AG08396 (cell line): ENCODE results near the gene NRL.

Experiments
- DNase-seq: peaks from one replicate; pipeline ENCODE4 v3.0.0; 2012; ENCODE audit warnings: low spot score, mixed read lengths

NRL gene

DNA sequence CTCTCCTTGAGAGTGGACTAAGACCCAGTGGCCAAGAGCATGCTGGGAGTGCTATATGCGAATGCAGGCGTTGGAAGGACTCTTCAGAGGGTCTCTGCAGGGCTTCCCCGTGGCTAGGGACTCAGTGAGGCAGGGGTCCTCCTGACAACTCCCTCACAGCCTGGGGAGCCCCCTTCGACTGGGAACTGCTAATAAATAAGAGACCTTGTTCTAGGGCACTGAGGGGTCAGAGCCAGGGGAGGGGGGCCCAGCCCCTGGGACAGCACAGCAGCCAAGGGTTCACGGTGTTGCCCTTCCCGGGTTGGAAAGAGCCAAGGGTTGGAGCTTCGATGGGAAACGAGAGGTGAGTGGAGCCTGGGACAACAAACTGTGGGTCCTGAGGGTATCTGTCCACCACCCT lies 49.3 kb downstream of the NRL start:
- no peak for DNase-seq

GRCh38 chr14:24064856-24065255 lies 49.9 kb downstream of the NRL start:
- no peak for DNase-seq

DNA sequence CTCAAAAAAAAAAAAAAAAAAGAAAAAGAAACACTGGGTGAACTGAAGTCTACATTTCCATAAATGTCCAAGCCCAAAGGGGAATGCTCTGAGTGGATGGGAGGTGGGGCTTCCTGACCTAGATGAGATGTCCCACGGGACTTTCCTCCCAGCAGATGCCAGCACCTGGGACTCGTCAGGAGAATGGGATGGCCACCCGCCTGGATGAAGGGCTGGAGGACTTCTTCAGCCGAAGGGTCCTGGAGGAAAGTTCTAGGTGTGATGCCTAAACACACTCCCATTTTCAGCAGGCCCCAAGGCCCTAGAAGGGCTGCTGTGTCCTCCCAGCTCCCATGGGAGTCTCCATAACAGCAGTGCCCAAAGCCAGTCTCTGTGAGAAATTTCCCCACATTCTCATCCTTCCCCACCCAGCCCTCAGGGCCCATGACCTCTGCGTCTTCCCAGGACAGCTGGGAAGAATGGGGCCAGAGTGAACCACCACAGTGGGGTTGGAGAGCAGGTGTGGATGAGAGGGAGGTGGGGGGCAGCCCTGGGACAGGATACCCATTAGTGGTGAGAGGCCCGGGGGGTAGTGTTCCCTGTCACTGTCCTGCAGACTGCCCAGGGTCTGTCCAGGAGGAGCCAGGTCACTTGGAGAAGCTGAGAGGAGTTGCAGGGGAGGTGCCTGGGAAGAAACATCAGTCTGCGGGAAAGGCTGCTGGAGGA lies 50.5 kb downstream of the NRL start:
- DNase-seq: no peak

DNA sequence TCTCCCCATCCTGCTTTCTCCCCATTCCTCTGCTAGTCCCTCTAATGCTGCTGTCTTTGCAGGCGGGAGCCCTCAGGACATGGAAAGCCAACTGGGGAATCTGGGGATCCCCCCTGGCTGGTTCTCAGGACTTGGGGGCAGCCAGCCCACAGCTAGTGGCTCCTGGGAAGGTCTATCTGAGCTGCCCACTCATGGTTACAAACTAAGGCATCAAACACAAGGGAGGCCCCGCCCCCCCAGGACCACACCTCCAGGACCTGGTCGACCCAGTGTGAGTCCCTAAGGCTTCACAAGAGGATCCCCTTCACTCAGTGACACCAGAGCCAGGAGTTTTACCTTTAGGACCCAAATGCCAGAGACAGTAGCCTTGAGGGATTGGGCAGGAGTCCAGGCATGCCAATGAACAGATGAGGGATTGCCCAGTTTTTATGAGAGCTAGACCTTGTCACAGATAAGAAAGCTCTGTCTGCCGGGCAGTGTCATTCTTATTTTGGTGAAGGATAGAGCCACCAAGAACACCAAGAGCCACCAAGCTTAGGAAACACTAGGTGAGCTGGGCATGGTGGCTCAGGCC lies 51.4 kb downstream of the NRL start:
- no peak for DNase-seq

DNA sequence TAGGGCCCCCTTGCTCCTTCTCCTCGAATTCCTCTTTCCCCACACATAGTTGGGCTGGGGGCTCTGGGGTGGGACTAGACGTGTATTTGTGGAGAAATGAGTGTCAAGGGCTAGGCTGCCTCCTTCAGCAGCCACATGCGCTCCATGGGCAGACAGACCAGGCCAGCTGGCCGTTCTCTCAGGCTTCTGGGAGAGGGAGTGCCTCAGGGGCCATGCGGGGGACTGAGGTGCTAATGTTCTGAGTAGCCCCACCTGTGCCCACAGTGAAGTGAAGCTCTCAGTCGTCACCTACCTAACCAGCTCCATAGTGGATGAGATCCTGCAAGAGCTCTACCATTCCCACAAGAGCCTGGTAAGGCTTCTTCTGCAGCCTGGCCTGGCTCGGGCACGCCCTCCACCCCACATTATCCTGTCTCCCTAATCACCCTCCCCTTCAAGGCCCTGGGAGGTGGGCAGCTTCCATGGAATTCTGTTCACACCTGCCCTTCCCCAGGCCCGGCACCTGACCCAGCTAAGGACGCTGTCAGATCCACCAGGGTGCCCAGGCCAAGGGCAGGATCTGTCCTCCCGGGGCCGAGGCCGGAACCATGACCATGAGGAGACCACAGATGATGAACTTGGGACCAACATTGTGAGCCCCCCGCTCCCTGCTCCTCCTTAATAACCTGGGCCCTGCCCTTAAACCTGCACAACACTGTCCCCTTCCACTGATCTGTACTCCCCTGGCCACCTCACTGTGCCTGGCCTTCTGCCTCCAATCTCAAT lies 52.4 kb downstream of the NRL start:
- no peak for DNase-seq

- no peak for DNase-seq
Observed at GRCh38 chr14:24060984-24061913, 53.5 kb downstream of the NRL start.

- no peak for DNase-seq
Observed at GRCh38 chr14:24060443-24060842, 54.3 kb downstream of the NRL start.

- DNase-seq: no peak
Observed at GRCh38 chr14:24059841-24060388, 54.8 kb downstream of the NRL start.

GRCh38 chr14:24058951-24059475 lies 55.7 kb downstream of the NRL start:
- no peak for DNase-seq

DNA sequence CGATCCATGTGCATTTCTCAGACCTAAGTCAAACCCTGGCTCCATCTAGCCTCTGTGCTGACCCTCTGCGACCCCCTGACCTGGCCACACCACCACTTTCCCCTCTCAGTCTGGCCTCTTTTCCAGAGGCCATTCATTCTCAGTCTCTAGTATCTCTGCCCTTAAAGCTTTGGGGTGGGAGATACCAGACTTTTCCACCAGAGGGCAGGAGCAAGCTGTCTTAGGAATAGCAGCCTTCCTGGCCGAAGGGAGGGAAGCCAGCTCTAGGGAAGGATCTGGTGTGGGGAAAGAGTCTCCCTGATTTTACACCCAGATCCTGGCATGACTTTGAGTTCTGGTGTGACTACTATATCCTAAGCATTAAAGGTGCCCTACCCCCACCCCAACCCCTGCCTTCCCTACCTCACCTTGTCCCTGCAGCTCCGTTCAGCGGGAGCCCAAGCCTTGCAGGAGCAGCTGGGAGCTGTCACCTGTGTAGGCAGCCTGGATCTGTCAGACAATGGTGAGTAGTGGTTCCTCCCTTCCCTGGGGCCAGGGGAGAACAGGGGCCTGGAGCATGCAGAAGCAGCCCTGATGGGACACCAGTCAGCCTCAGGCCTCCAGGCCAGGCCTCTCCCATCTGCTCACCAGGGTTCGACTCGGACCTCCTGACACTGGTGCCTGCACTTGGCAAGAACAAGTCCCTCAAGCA lies 56.3 kb downstream of the NRL start:
- peak; percentile 80 for DNase-seq

DNA sequence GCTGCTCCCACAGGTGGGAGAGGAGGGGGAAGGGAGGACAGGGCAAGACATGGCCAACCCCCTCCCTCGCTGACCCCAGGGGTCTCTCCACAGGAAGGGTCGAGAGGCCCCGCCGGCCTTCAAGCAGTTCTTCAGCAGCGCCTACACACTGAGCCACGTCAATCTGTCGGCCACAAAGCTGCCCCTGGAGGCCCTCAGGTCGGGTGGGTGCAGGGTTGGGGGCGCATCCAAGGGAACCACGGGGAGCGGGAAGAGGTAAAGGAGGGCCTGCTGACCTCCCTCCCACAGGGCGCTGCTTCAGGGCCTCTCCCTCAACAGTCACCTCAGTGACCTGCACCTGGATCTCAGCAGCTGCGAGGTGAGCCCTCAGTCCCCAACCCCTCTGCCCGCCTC lies 56.9 kb downstream of the NRL start:
- no peak for DNase-seq

DNA sequence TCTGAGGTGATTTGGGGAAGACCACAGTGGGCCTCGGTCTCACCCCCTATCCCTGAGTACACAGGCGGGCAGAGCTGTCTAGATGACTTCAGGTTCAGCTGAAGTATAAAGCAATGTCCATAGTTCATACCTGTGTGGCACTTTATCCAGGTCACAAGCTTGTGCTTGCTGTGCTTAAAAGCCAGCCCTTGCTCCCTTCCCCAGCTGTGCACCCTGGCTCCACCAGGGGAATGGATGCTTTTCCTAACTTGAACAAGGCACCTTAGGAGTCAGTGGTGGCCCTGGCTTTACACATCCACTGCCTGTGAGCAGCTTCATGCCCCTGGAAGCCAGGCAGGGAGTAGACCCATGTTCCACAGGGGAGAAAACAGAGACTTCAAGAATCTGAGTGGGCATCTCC lies 57.5 kb downstream of the NRL start:
- no peak for DNase-seq

GRCh38 chr14:24056800-24057184 lies 58.0 kb downstream of the NRL start:
- DNase-seq: no peak

- no peak for DNase-seq
Observed at GRCh38 chr14:24055971-24056799, 58.6 kb downstream of the NRL start.

- no peak for DNase-seq
Observed at GRCh38 chr14:24054646-24055045, 60.1 kb downstream of the NRL start.

- no peak for DNase-seq
Observed at GRCh38 chr14:24054324-24054641, 60.5 kb downstream of the NRL start.

DNA sequence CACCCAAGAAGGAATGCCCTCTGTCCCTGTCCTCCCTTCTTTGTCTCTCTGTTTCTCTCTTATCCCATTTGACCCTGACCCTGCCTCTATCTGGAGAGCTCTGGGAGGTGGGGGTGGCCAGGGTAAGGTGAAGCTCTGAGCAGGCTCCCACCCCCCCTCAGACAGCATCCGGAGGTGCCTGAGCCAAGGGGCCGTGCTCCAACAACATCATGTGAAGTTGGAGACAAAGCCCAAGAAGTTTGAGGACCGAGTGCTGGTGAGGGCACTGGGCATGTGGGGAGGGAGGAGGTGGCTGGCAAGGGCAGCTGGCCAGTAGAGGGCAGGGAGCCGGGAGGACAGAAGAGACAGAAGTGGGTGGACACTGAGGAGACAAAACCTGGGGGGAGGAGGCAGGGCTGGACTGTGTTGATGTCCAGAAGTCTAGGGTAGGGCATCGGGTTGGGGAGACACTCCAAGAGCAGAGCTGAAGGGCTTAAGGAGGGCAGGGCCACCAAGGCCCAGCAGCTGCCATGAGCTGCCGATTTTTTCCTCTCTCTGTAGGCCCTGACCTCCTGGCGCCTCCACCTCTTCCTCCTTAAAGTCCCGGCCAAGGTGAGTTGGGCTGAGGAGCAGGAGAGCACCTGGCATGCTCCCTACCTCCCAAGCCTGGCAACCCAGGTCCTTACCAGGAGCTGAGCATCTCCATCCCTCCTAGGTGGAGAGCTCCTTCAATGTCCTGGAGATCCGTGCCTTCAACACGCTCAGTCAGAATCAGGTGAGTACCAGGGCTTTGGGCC lies 61.0 kb downstream of the NRL start:
- no peak for DNase-seq

- no peak for DNase-seq
Observed at GRCh38 chr14:24052656-24053547, 61.8 kb downstream of the NRL start.
